ENCODE measurements around the gene TMEM185B.
A peak's percentile ranks its signal among the peaks of the same experiment; 100 is the strongest.
"Not testable (repeated sequence)": the region's sequence is repeated elsewhere in the genome, so short reads cannot be mapped to it uniquely, and the experiment has no call there.

Gene TMEM185B

DNA sequence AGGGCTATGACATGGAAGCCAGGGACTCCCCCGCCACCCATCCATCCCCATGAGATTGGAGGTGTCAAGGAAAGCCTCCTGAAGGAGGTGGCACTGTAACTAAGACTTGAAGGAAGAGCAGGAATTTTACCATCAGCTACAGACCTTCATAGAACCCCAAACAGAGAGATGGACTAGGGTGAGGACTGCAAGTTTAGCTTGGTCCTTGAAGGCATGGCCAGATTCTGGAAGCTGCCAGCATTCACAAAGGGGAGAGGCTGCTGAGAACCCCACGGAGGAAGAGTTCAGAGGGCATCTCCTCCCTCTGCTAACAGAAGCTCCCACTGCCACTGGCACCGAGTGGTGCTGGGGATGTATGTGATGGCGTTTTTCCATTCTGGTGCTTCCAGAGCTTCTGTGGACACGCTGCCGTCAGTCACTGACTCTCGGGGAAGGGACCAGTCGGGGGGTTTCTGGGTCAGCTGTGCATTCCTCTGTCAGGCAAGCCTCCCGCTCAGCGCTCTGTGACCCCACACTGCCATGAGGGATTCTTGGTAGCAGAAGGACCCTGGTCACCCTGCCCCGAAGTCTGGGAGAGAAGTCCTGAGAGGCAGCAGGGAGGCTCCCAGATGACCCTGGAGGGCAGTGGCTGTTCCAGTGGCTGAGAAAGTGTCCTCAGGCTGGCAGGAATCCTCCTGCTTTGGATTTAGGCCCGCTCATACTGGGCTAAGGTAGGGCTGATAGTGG is 18.1 kb downstream of the TMEM185B start:
- DNase-seq = no peak

DNA sequence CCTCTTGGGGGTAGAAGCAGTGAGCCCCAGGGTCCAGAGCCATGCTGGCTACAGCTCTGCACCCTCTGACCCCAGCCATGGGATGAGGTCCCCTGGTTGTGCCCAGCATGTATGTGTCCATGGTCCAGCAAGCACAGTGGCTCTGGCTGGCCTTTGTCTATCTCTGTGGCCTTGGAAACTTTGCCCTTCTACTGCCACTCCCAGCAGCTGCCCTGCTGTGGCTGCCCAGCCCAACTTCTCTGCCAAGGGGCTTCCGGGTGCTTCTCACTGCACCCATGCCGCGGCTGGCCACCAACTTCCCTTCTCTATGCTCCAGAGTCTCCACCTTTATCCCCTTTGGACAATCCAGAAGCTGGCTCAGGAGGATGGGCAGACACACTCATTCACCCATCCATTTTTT is 18.8 kb downstream of the TMEM185B start:
- no peak for DNase-seq

DNA sequence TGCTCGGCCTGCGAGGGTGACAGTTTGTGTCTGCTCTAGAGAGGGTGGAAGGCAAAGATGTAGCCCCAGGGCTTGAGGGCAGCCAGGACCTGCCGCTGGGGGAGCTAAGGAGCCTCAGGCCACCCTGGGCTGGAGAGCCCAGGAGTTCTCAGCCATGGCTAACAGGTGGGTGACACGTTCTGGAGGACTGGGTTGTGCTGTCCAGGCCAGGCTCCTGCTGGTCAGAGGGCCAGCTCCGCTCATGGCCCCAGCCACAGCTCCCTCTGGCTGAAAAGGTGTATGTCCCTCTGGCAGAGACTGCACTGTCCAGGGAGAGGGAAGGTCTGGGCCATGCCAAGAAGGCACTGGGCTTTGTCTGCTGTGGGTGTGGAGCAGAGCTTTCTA is 19.2 kb downstream of the TMEM185B start:
- DNase-seq = no peak

DNA sequence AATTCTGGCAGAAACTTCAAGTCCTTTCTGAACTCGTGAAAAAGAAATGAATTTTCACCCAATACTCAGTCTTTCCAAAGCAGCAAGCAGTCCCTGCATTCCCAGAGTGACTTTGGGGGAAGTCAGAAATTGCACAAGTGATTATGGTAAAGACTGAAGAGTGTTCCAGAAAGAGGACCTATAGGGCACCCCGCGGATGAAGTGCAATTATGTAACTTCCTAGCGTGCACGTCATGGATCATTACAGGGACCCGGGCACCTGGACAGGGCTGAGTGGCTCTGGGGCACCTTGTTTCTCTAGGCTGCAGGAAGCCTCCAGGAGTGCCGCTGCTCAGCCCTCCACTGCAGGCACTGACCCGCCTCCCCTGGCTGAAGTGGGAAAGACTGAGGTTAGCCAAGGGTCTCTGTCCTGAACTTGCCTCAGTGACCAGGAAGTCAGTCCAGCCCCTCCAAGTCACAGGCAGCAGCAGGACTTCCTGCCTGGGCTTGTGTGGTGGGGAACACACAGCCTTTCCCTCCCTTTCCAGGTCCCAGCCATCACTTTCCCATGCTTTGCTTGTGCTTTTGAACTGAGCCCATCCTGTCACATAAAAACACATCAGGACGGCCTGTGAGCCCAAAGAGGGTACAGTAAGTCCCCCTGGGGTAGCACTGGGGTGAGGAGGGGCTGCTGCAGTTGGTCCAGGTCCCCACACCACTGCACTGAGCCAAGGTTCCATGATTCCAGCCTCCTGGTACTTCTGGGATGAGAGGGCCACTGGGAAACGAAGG is 19.8 kb downstream of the TMEM185B start:
- DNase-seq = no peak

DNA sequence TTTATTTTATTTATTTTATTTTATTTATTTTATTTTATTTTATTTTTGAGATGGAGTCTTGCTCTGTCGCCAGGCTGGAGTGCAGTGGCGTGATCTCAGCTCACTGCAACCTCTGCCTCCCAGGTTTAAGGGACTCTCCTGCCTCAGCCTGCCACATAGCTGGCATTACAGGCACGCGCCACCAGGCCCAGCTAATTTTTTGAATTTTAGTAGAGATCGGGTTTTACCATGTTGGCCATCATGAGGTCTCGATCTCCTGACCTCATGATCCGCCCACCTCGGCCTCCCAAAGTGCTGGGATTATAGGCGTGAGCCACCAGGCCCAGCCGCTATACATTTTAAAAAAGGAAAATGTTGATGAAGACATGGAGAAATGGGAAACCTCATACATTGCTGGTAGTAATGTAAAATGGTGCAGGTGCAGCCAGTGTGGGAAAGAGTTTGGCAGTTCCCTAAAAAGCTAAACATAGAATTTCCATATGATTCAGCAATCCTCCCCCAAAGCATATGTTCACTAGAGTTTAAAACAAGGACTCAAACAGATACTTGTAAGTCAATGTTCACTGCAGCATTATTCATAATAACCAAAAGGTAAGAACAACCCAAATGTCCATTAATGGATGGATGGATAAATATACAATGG is 23.3 kb downstream of the TMEM185B start:
- DNase-seq = not testable (repeated sequence)

DNA sequence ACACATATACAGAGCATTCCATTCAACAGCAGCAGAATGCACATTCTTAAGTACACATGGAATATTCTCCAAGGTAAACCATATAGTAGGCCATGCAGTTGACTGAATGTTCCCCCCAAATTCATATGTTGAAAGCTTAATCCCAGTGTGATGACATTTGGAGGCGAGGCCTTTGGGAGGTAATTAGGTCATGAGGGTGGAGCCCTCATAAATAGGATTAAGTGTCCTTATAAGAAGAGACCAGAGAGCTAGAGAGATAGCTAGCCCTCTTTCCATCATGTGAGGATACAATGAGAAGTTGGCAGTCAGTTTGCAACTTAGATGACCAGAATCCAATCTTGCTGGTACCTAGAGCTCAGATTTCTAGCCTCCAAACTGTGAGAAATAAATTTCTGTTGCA is 27.6 kb downstream of the TMEM185B start:
- no peak for DNase-seq

DNA sequence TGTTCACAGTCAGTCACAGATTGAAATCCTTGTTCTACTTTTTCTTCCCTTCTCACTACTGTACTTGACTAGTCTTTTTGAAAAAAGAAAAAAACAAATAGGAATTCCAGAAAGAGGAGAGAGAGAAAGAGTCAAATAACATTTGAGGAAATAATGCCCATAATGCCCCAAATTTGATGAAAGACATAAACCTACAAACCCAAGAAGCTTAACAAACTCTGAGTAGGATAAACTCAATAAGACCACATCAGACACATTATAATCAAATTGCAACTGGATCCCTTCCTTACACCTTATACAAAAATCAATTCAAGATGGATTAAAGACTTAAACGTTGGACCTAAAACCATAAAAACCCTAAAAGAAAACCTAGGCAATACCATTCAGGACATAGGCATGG is 30.9 kb downstream of the TMEM185B start:
- DNase-seq = no peak

DNA sequence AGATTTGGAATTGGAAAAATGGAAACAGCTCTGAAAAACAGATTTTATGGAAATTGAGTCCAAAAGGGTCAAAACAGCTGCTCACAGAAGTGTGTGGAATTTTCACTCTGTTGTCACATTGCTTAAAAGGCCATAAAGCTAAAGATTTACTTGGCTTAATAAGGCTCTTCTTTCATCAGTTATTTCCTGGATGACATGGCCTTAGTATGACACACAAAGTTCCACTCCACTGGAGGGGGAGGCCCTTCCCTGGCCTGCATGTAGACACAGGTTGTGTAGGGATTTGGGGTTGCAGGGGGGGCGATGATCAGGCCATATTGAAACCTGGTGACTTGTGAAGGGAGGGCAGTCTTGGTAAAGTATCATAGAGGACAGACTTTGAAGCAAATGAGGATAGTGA is 34.0 kb downstream of the TMEM185B start:
- no peak for DNase-seq

DNA sequence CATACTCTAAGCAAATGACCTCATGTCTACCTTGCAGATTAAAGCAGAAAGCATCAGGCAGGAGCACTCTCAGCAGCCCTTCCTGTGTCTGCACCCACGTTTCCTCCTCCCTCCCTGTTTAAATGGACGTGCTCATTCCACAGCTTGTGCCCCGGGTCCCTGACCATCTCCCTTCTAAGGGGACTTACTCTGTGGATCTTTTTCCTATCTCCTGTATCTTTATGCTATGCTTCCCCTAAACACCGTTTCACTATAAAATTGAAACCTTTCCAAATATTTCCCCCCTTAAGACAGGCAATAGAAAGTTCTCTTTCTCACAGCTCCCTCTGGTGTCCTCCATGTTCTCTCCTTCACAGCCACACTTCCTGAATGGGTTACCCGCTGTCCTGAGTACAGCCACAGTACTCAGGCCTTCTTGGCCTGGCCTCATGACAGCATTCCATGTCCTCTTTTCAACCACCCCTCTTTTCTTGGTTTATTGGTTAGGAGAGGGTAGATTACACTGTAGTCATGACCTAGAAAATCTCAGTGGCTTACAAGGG is 41.1 kb downstream of the TMEM185B start:
- no peak for DNase-seq

DNA sequence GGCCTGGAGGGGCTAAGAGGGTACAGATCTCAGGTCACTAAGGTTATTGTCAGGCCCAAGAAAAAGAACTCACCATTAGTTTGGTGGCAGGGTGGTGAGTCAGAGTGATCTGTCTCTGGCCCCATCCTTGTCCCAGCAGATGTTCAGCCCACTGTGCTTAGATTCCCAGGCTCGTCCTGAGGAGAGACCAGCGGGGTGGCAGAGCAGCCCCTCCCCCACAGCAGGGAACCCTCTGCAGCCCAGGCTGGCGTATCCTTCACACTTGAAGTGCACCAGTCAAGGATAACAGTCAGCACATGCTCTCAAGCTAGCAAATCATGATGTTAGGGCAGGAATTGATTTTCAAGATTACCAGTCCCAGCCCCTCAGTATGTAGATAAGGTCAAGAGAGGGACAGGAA is 43.1 kb downstream of the TMEM185B start:
- no peak for DNase-seq

DNA sequence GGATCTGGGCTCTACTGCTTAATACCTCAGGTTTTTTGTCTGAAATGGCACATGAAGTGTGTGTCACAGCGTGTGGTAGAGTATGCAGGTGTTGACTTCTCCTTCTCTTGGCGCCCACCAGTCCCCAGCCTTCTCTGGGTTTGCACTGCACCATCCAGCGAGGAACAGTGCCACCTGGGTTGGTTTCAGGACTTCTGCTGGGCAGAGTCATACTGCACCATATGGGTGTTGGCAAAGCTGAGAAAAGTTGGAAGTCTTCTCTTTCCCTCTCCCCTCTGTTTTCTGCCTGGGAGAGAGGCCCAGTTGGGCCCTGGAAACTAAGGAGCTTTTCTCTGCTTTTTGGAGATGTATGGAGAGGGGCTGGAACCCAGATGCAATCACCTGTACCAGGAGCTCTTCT is 43.8 kb downstream of the TMEM185B start:
- DNase-seq = no peak

DNA sequence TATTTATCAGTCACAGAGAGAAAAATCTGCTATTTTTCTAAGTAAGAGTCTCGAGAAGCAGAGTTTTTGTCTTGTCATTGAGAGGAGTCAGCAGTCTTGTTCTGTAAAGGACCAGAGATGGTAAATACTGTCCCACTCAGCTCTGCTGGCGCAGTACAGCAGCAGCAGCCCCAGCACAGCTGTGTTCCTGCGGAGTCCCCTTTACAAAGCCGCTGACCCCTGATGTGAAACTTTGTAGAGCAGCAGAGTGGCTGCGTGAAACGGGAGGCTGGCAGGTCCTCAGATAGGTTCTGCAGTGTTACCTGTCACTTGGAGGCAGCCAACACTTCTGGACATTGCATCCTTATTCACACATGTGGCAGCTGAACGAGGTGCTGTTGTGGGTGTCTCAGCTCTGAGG is 45.2 kb downstream of the TMEM185B start:
- no peak for DNase-seq

DNA sequence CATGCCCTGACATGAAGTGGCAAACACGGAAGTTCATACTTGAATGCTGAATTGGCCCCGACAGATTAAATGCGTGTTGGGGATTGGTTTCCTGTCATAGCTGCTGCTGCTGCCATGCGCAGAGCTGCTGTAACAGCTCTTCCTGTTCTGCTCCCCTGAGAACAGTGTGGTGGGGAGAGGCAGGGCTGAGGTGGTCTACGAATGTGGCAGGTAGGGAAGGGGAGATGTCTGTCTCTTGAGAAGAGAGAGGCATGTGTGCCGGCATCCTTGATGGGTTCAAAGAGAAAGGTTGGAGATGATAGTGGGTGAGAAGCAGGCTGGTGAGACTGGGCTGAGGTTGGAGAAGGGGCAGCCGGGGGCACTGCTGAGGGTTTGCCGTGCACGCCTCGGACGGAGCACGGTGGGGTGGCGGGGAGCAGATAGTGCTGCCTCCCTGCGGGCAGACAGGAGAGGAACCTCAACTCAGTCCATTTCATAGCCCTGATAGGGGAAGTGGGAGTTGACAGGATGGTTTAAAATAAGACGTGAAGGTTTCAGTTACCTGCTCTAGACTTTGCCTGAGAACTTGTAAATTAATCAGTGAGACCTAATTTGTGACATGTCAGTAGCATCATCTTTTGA is 46.1 kb downstream of the TMEM185B start:
- DNase-seq = no peak

DNA sequence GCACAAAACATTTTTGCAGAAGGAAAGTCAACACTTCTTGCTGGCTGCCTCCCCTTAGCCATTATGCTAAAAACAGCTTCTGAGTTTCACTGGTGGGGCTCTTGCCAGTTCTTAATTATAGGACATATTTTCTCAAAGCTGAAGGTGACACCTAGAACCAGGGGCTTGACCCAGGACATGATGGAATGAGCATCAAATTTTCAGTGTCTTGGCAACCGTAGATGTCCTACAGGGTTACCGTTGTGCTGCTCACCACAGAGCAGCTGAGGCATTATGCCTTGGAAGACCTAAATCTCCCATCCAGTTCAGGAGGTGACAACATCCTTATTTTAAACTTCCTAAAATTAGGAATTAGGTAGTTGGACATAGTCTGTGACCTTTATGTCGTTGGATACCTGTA is 46.7 kb downstream of the TMEM185B start:
- no peak for DNase-seq

DNA sequence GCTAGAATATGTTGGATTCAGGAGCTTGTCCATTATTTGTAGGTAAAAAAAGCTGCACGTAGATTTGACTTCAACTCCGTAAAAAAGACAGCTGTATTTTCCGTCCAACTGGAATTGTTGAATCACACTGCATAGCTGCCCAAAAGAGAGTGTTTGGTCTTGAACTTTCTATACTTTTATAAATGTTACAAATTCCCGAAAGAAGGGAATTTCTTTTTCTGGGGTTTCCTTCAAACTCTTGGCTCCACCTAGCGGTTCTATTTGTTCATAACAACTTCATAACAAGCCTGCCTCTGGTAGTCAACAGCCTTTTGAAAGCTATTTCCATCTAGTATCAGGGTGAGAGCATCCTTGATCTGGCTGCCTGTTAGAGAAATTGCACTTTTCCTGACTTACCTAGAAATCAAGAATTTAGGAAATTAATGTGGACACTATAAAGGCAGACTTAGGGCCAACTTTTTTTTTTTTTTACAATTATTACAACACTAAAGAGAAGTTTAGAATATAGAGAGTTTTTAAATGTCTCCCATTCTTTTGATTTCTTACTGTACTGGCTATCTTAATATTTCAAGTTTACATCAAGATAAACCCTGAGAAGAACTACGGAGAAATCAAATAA is 48.1 kb downstream of the TMEM185B start:
- peak; percentile 67 for DNase-seq
